ENCODE measurements around the gene LTBP1. TPM values are rescaled to one million over a fixed set of nuclear protein-coding genes. Genes with fewer than 3 reads are reported as not detected.
"Not testable (repeated sequence)": the region's sequence is repeated elsewhere in the genome, so short reads cannot be mapped to it uniquely, and the experiment has no call there.

Gene LTBP1
- total RNA-seq, 1 donor from 2014 or later = 48.4 TPM

- no peaks in the 10 kb centered on the region for H3K27me3 ChIP-seq
- no peak for DNase-seq (ENCODE audit: extremely low spot score in 2 of 2)
- intact Hi-C loops (cut with DNase I) = no loop called here
- no peak overlapping the region for H3K4me3 ChIP-seq
- TF ChIP-seq POLR2AphosphoS5 (IDR thresholded peaks at IDR 0.05; ENCODE audit: insufficient read depth in 1 of 2, low read depth in 1 of 2) (no peak), CTCF (IDR thresholded peaks at IDR 0.05) (no peak), POLR2A (IDR thresholded peaks at IDR 0.05) (no peak)
- H3K9me3 ChIP-seq = no peaks in the 10 kb centered on the region
- no peaks in the 10 kb centered on the region for H3K4me1 ChIP-seq
- H3K36me3 ChIP-seq = no peaks in the 10 kb centered on the region
- H3K27ac ChIP-seq = no peak overlapping the region
Observed at GRCh38 chr2:32915694-32916093, 31.1 kb upstream of the LTBP1 start.

DNA sequence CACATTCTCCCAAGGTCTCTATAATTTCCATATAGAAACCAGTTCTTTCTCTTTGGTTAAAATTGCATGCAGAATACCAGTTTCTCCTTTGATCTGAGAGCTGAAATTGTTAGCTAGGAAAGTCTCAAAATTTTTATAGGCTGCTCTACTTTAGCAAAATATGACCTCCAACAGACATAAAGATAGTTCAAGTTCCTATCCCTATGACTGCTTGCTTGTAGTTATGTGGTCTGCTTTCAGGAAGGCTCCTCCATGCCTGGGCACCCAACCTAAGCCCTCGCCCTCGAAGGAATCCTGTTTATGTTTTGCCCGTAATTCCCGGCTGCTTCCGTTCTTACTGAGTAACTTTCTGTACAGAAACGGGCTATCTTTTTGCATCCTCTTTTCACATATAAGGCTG, 28.0 kb upstream of the LTBP1 start:
- Histone ChIP-seq H3K4me1 (no peaks in the 10 kb centered on the region), H3K27me3 (no peaks in the 10 kb centered on the region), H3K27ac (no peak overlapping the region), H3K36me3 (no peaks in the 10 kb centered on the region), H3K9me3 (no peaks in the 10 kb centered on the region), H3K4me3 (no peak overlapping the region)
- DNase-seq (ENCODE audit: extremely low spot score in 2 of 2) = no peak
- intact Hi-C loops (cut with DNase I) = no loop called here
- TF ChIP-seq POLR2A (IDR thresholded peaks at IDR 0.05) (no peak), CTCF (IDR thresholded peaks at IDR 0.05) (no peak), POLR2AphosphoS5 (IDR thresholded peaks at IDR 0.05; ENCODE audit: insufficient read depth in 1 of 2, low read depth in 1 of 2) (no peak)

DNA sequence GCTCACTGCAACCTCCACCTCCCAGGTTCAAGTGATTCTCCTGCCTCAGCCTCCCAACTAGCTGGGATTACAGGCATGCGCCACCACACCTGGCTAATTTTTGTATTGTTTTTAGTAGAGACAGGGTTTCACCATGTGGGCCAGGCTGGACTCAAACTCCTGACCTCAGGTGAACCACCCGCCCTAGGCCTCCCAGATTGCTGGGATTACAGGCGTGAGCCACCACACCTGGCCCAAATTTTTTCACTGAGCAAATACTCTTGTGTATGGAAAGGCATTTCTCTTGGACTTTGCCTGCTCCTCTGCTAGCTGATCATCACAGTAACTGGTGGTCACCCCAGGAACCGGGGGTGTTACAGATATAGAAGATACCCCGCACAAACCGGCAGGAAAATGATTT, 26.9 kb upstream of the LTBP1 start:
- intact Hi-C loops (cut with DNase I); H3K36me3 ChIP-seq: not testable (repeated sequence)

DNA sequence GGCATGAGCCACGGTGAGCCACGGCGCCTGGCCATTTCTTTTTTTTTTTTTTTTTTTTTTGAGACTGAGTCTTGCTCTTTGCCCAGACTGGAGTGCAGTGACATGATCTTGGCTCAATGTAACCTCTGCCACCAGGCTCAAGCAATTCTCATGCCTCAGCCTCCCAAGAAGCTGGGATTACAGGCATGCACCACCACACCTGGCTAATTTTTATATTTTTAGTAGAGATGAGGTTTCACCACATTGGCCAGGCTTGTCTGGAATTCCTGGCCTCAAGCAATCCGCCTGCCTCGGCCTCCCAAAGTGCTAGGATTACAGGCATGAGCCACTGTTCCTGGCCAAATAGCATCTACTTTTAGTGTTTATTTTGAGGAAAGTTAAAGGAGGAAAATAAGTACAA, 25.3 kb upstream of the LTBP1 start:
- peak in 1 of 2 donors; percentile 18 for DNase-seq (ENCODE audit: extremely low spot score in 2 of 2)
- H3K4me1 ChIP-seq; H3K27ac ChIP-seq; H3K9me3 ChIP-seq; H3K36me3 ChIP-seq; H3K27me3 ChIP-seq; H3K4me3 ChIP-seq; intact Hi-C loops (cut with DNase I): not testable (repeated sequence)

More for the DNA sequence above, 26.9 kb upstream of the LTBP1 start:
- H3K4me3 ChIP-seq; DNase-seq (ENCODE audit: extremely low spot score in 2 of 2); H3K27me3 ChIP-seq; H3K4me1 ChIP-seq; H3K9me3 ChIP-seq; H3K27ac ChIP-seq: not testable (repeated sequence)

DNA sequence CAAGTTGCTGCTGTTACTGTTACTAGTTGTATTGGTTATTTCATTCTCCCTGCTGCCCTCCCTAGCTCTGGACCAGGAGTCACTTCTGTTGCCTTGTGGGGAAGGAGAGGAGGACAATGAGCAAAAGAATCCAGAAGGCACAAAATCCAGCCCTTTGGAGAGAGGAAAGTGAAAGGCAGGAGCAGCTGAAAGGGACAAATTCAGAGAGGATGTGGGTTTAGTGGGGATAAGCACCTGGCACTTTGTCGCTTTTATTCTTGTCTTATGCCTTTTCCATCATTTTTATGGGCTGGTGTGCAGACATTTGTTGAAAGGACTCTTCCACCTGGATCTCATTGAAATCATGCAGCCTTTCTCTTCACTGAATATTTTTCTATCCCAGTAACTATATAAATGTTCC, 24.3 kb upstream of the LTBP1 start:
- Histone ChIP-seq H3K27me3 (no peaks in the 10 kb centered on the region), H3K4me3 (peak overlapping the region in 1 of 2 donors; percentile 4), H3K36me3 (no peaks in the 10 kb centered on the region), H3K9me3 (no peaks in the 10 kb centered on the region), H3K4me1 (no peaks in the 10 kb centered on the region), H3K27ac (no peak overlapping the region)
- TF ChIP-seq POLR2A (IDR thresholded peaks at IDR 0.05) = no peak
- TF ChIP-seq CTCF (IDR thresholded peaks at IDR 0.05) = no peak
- TF ChIP-seq POLR2AphosphoS5 (IDR thresholded peaks at IDR 0.05; ENCODE audit: insufficient read depth in 1 of 2, low read depth in 1 of 2) = no peak
- intact Hi-C loops (cut with DNase I) = no loop called here
- peak in 1 of 2 donors; percentile 42 for DNase-seq (ENCODE audit: extremely low spot score in 2 of 2)

GRCh38 chr2:32923109-32923508, 23.6 kb upstream of the LTBP1 start:
- TF ChIP-seq POLR2A (IDR thresholded peaks at IDR 0.05) (no peak), CTCF (IDR thresholded peaks at IDR 0.05) (no peak), POLR2AphosphoS5 (IDR thresholded peaks at IDR 0.05; ENCODE audit: insufficient read depth in 1 of 2, low read depth in 1 of 2) (no peak)
- no peak for DNase-seq (ENCODE audit: extremely low spot score in 2 of 2)
- intact Hi-C loops (cut with DNase I) = no loop called here
- H3K36me3 ChIP-seq = no peaks in the 10 kb centered on the region
- no peaks in the 10 kb centered on the region for H3K4me1 ChIP-seq
- no peak overlapping the region for H3K27ac ChIP-seq
- no peaks in the 10 kb centered on the region for H3K27me3 ChIP-seq
- peak overlapping the region in 1 of 2 donors; percentile 4 for H3K4me3 ChIP-seq
- no peaks in the 10 kb centered on the region for H3K9me3 ChIP-seq

Data from vagina (tissue), 2 donors.